ENCODE results near the gene ETV3. TPM values are rescaled to one million over a fixed set of nuclear protein-coding genes. Genes with fewer than 3 reads are reported as not detected.
"Not testable (repeated sequence)": the region's sequence is repeated elsewhere in the genome, so short reads cannot be mapped to it uniquely, and the experiment has no call there.

ETV3 gene
- total and polyA plus RNA-seq, 2 experiments from 2014 or later, result 5.6 to 21.0 TPM

GRCh38 chr1:157099633-157100009 is 38.6 kb downstream of the ETV3 start, which contains the start of gene ETV3L:
ETV3L (minus strand) TSS chr1:157099808; CDS start chr1:157099523, 285 bp downstream.
- Histone ChIP-seq H3K27me3 (no peaks in the 10 kb centered on the region), H3K4me1 (ENCODE audit: low read depth) (no peaks in the 10 kb centered on the region), H3K9me3 (ENCODE audit: low read depth) (no peaks in the 10 kb centered on the region), H3K36me3 (no peaks in the 10 kb centered on the region), H3K27ac (no peak within 1 kb of the TSS), H3K4me3 (no peak within 1 kb of the TSS)
- no peak for TF ChIP-seq CTCF (IDR thresholded peaks at IDR 0.05; ENCODE audit: low read depth, low read length)
- no peak for DNase-seq (ENCODE audit: low read depth in 1 of 2, low spot score in 1 of 2)

GRCh38 chr1:157098987-157099632 is 39.1 kb downstream of the ETV3 start:
- not testable (repeated sequence) for DNase-seq (ENCODE audit: low read depth in 1 of 2, low spot score in 1 of 2); H3K4me3 ChIP-seq; H3K36me3 ChIP-seq; H3K4me1 ChIP-seq (ENCODE audit: low read depth); H3K9me3 ChIP-seq (ENCODE audit: low read depth); H3K27me3 ChIP-seq; H3K27ac ChIP-seq

GRCh38 chr1:157098519-157098918 is 39.7 kb downstream of the ETV3 start:
- Histone ChIP-seq H3K4me1 (ENCODE audit: low read depth) (no peaks in the 10 kb centered on the region), H3K27ac (no peak overlapping the region), H3K36me3 (no peaks in the 10 kb centered on the region), H3K9me3 (ENCODE audit: low read depth) (no peaks in the 10 kb centered on the region), H3K27me3 (no peaks in the 10 kb centered on the region), H3K4me3 (no peak overlapping the region)
- no peak for TF ChIP-seq CTCF (IDR thresholded peaks at IDR 0.05; ENCODE audit: low read depth, low read length)
- DNase-seq (ENCODE audit: low read depth in 1 of 2, low spot score in 1 of 2), result no peak

- Histone ChIP-seq H3K4me1 (ENCODE audit: low read depth) (no peaks in the 10 kb centered on the region), H3K27ac (no peak overlapping the region), H3K27me3 (no peaks in the 10 kb centered on the region), H3K4me3 (no peak overlapping the region), H3K9me3 (ENCODE audit: low read depth) (no peaks in the 10 kb centered on the region), H3K36me3 (no peaks in the 10 kb centered on the region)
- DNase-seq (ENCODE audit: low read depth in 1 of 2, low spot score in 1 of 2), result no peak
- no peak for TF ChIP-seq CTCF (IDR thresholded peaks at IDR 0.05; ENCODE audit: low read depth, low read length)
Observed at GRCh38 chr1:157097692-157098091, 40.5 kb downstream of the ETV3 start.

GRCh38 chr1:157096881-157097280 is 41.3 kb downstream of the ETV3 start:
- H3K4me1 ChIP-seq (ENCODE audit: low read depth), result no peaks in the 10 kb centered on the region
- H3K36me3 ChIP-seq, result no peaks in the 10 kb centered on the region
- no peaks in the 10 kb centered on the region for H3K9me3 ChIP-seq (ENCODE audit: low read depth)
- no peak for TF ChIP-seq CTCF (IDR thresholded peaks at IDR 0.05; ENCODE audit: low read depth, low read length)
- DNase-seq (ENCODE audit: low read depth in 1 of 2, low spot score in 1 of 2), result no peak
- H3K27me3 ChIP-seq, result no peaks in the 10 kb centered on the region
- no peak overlapping the region for H3K4me3 ChIP-seq
- H3K27ac ChIP-seq, result no peak overlapping the region

- no peaks in the 10 kb centered on the region for H3K9me3 ChIP-seq (ENCODE audit: low read depth)
- TF ChIP-seq CTCF (IDR thresholded peaks at IDR 0.05; ENCODE audit: low read depth, low read length), result no peak
- no peaks in the 10 kb centered on the region for H3K27me3 ChIP-seq
- H3K4me3 ChIP-seq, result no peak overlapping the region
- H3K27ac ChIP-seq, result no peak overlapping the region
- H3K36me3 ChIP-seq, result no peaks in the 10 kb centered on the region
- DNase-seq (ENCODE audit: low read depth in 1 of 2, low spot score in 1 of 2), result no peak
- no peaks in the 10 kb centered on the region for H3K4me1 ChIP-seq (ENCODE audit: low read depth)
Observed at GRCh38 chr1:157095551-157095950, 42.6 kb downstream of the ETV3 start.

All from cardiac muscle cell (in vitro differentiated cells and primary cell).